NCI-H2107 treated with DMSO at 0.1 percent for 48 hours (cell line): Measurements from ENCODE around the gene TNRC18.
"Not testable (repeated sequence)": the region's sequence is repeated elsewhere in the genome, so short reads cannot be mapped to it uniquely, and the experiment has no call there.

ENCODE experiments used
- DNase-seq: peaks from one replicate; lab custom pipeline; 2025; ENCODE audit not compliant: unreplicated experiment; lab: John Stamatoyannopoulos, UW

TNRC18 gene

DNA sequence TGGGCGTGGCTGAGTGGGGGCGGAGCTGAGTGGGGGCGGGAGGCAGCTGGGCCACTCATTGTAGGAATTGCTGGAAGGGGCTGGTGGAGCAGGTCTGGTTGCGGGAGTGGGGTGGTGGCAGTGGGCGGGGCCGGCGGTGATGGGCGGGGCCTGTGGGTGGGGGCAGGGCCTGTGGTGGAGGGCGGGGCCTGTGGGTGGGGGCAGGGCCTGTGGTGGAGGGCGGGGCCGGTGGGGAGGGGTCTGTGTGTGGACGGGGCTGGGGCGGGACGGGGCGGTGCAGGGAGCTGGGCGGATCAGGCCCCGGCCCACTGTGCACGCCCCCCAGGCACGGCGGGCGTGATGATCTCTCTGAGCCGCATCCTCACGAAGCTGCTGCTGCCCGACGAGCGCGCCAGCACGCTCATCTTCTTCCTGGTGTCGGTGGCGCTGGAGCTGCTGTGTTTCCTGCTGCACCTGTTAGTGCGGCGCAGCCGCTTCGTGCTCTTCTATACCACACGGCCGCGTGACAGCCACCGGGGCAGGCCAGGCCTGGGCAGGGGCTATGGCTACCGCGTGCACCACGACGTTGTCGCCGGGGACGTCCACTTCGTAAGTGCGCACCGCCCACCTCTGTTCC is 126.9 kb downstream of the TNRC18 start:
- DNase-seq = no peak

DNA sequence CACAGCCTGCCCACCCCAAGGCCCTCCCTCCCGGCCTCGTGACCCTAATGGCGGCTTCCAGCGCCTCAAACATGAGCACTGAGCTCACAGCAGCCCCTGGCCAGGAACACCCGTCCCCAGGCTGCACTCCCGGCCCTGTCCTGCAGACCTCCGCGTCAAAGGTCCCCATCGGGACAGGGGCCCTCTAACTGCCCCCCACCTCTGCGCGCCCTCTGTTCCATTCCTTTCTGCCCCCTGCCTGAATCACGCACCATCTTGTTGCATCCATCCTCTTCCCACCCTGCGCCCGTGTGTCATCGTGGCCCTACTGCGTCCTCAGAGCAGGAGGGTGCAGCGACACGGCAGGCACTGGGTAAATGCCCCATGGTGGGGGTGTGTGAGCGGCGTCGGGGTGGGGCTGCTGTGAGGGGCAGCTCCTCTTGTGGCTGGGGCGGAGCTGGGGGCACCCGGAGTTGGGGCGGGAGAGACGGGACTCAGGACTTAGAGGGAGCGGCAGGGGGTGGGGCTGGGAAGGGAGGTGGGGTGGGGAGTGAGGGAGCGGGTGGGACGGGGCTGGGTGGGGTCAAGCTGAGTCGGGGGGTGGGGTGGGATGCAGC is 127.5 kb downstream of the TNRC18 start:
- no peak for DNase-seq

GRCh38 chr7:5295039-5296014 is 128.3 kb downstream of the TNRC18 start:
- DNase-seq = no peak

DNA sequence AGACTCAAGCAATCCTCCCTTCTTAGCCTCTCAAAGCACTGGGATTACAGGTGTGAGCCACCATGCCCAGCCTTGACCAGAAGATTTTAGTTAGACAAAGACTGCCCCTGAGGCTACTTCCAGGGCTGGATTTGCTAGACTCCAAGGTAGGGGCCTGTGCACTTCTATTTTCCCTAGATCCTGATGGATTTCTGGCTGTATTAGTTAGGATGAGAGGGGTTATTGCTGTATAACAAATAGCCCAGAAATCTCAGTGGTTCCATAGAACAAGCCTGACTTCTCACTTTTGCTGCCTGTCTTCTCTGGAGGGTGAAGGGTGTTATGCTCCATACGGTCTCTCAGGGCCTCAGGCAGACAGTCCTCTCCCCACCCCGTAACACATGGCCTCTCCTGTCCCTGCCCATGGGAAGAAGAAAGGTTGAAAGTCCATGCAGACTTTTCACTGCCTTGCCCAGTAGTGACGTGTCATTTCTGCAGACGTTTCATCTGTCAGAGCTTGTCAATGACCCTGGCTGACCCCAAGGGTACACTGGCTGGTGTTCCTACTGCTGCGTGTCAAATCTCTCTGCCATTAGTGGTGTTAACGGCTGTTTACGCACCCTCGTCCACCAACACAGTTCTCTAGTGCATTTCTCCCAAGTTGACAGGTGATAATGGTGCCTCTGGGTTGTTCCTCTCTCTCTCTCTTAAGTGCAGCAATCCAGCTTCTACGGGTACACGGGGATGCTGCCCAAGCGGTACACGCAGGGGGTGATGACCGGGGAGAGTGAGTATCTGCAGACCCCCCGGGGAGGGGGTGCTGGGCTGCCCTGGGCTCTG is 129.3 kb downstream of the TNRC18 start:
- DNase-seq = no peak

GRCh38 chr7:5291711-5292335 is 131.8 kb downstream of the TNRC18 start:
- not testable (repeated sequence) for DNase-seq

DNA sequence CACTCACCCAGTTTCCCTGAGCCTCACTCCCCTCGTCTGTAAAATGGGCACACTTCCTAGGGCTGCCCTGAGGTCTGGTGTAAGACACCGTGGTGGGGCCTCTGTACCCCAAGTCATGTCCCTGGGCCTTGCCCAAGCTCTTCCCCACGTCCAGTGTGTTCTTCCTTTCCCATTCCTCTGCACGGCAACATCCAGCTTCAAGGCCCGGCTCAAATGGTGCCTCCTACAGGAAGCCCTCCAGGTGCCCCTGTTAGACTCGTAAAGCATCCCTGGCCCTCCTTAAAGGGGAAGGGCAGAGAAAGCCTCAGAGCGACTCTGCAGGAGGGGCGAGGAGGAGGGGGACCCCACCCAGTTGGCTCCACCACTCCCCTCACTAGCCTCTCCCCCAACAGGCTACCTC is 132.3 kb downstream of the TNRC18 start:
- no peak for DNase-seq

DNA sequence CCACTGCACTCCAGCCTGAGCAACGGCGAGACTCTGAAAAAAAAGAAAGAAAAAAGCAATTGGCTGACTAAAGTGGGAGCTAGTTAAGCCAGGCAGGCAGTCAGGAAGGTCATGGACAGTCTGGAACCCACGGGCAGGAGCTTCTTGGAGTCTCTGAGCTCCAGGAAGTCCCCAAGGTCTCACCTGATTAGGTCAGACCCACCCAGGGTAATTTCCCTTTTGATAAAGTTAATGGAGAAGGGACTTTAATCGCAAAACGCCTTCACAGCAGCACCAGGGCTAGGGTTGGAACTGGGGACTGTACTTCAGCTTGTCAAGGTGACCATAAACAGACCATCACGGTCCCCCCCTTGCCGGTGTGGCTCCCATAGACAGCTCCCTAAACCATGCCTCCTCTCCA is 134.3 kb downstream of the TNRC18 start:
- no peak for DNase-seq

DNA sequence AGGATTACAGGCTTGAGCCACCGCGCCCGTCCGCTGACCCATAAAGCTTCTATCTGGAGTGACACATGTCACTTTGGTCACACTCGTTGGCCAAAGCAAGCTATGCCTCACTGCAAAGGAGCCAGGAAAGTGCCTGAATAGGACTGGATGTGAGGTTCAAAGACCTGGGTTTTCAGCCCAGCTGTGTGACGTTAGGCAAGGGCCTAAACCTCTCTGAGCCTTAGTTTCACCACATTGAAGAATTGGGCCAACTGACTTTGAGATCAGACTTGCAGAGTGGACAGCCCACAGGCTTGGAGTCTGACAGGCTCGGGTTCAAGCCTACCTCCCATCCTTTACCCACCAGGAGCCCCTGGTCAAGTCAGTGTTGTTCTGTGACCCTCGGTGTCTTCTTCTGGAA is 135.1 kb downstream of the TNRC18 start:
- DNase-seq = not testable (repeated sequence)

DNA sequence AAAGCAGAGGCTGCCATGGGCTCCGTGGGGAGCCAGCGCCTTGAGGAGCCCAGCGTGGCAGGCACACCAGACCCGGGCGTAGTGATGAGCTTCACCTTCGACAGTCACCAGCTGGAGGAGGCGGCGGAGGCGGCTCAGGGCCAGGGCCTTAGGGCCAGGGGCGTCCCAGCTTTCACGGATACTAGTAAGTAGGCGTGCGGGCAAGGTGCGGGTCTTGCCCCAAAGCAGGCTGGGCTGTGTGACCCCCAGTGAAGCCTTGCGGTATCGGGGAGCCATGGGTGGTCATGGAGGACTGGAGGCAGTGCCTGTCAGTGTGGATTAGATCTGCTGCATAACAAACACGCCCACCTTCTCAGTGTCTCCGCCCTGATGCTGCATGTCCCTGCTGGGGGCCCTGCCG is 135.8 kb downstream of the TNRC18 start:
- DNase-seq = no peak

DNA sequence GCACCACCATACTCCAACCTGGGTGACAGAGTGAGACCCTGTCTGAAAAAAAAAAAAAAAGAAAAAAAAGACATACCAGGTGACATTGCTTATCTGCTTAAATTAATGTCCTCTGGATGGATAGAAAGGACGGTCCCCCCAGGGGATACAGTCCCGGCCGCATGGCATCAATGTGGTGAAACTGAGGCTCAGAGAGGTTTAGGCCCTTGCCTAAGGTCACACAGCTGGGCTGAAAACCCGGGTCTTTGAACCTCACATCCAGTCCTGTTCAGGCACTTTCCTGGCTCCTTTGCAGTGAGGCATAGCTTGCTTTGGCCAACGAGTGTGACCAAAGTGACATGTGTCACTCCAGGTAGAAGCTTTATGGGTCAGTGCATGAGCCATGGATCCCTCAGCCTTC is 136.3 kb downstream of the TNRC18 start:
- not testable (repeated sequence) for DNase-seq

DNA sequence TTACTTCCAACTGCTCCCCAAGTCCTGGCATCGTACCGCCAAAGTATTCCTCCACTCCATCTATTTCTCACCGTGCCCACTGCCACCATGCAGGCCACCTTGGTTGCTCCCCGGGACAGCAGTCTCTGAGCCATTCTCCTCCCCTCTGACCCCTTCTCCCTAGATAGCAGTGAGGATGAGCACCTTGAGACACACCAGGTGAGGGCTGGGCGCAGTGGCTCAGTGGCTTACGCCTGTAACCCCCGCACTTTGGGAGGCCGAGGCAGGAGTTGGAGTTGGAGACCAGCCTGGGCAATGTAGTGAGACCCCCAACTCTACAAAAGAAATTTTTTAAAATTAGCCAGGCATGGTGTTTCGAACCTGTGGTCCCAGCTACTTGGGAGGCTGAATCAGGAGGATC is 136.7 kb downstream of the TNRC18 start:
- no peak for DNase-seq

GRCh38 chr7:5284304-5285281 is 139.0 kb downstream of the TNRC18 start:
- peak; percentile 72 for DNase-seq

GRCh38 chr7:5283421-5284303 is 140.0 kb downstream of the TNRC18 start:
- DNase-seq = no peak

DNA sequence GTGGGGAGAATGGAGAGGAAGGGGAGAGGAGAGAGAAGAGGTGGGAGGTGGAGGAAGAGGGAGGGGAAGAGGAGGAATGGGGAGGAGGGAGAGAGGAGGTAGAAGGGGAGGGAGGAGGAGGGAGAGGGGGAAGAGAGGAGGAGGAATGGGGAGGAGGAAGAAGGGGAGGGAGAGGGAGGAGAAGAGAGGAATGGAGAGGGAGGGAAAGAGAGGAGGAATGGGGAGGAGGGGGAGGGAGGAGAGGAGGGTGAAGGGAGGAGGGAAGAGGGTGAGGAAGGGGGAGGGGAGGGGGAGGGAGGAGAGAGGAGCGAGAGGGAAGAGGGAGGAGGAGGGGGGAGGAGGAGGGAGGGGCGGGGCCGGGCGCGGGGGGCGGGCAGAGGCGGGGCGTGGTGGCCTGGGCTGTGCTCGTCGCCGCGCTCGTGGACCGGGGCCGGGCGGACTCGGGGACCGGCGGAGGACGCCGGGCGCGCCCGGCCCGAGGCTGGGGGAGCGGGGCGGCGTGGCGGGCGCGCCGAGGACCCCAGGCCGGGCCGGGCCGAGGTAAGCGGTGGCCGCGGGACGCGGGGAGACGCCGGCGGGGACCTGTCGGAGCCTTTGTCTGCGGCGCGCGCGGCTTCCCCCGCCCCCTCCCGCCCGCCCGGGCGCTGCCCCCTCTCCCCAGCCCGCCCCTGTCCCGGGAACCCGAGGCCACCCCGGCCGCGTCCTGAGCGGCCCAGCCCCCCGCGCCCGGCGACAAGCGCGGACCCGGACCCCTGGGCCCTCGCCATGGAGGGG is 140.9 kb downstream of the TNRC18 start, which contains the start of gene SLC29A4:
Gene SLC29A4 (plus strand): TSS at position 401 of the 774 bp plus-strand sequence. CDS start 4,874 bp downstream, outside the sequence.
- DNase-seq = no peak

DNA sequence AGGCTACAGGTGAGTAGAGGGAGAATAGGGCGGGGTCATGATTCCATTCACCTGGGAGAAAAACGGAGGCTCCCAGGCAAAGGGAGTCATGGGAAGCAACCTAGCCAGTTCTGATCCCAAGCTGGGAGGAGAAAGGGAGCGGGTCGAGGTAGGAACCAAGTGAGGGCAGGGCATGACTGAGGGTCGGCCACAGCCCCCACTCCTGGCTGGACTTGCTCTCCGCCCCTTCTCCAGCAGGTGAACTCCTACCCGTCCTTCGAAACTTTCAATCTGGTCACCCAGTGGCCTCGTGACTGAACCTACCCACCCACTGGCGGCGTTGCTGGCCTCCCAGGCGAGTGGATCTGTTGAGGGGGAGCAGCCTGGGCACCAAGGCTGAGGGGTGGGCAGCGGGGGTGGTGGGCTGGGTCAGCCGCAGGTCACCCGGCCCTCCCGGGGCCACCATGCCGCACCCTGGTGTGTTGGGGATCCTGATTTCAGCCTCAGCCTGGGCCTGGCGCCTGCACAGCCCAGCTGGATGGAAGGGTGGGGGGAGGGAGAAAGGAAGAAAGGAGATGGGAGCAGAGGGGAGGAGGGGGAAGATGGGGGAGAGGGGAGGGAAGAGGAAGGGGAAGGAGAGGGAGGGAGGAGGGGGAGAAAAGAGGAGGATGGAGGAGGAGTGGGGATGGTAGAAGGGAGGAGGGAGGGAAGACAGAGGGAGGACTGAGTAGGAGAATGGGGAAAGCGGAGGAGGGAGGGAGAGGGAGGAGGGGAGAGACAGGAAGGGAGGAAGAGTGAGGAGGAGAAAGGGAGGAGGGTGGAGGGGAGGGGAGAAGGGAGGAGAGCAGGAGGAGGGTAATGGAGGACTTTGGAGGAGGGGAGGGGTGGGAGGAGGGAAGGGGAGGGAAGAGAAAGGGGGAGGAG is 141.8 kb downstream of the TNRC18 start:
- not testable (repeated sequence) for DNase-seq

- DNase-seq = no peak
Observed at GRCh38 chr7:5279734-5280133, 143.9 kb downstream of the TNRC18 start.

DNA sequence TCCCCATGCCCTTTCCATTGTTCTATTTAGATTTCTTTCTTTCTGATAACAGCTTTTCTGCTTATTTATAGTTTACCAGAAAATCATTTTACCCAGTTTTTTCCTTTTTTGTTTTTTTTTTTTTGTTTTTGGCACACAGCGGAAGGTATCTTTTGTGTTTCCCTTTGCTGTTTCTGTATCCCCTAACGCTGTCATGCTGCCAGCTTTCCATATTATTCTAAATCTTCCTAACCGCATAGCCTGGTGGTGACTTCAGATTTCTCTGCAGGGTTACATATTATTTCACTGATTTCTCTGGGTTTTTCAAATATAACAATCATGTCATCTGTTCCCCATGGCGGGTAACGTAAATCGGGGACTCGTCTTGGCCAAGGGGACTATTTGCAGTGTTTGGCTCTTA is 144.9 kb downstream of the TNRC18 start:
- no peak for DNase-seq
